ENCODE data around the gene SPPL2B. TPM values are rescaled to one million over a fixed set of nuclear protein-coding genes. Genes with fewer than 3 reads are reported as not detected.

Gene SPPL2B
- total RNA-seq, 2 donors from 2014 or later, result 75.8 to 202 TPM

- Histone ChIP-seq H3K27me3 (peaks cover 5 to 39% of the 10 kb centered on the region in 2 donors), H3K9me3 (no peaks in the 10 kb centered on the region)
These were observed 40.1 kb upstream of the SPPL2B start for GRCh38 chr19:2288338-2288817.

DNA sequence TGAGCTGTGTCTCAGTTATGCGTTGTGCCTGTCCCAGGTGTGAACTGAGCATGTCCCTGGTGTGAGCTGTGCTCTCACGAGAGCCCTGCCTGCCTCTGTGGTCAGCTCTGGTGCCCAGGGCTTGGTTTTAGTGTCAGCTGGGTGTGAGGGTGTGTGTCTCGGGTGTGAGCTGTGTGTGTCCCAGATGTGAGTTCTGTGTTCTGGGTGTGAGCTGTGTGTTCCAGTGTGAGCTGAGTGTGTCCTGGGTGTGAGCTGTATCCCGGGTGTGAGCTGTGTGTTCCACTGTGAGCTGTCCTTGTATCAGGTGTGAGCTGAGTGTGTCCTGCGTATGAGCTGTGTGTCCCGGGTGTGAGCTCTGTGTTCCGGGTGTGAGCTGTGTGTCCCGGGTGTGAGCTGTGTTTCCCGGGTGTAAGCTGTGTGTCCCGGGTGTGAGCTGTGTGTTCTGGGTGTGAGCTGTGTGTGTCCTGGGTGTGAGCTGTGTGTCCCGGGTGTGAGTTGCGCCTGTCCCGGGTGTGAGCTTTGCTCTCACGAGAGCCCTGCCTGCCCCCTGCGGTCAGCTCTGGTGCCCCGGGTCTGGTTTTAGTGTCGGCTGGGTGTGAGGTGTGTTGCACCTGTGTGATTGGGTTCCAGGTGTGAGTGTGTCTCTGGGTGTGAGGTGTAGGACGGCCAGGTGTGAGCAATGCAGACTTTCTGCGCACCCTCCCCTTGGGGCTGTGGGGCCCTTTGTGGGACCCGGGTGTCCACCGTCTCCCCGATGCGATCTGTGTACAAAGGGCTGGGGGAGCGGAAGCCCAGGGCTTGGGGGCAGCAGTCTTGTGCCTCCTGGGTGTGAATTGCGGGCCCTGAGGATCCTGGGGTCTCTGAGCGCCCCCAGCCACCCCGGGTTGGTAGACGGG lies 39.4 kb upstream of the SPPL2B start:
- intact Hi-C loops (cut with DNase I), result loop anchor here (5.0 kb wide), 1 partner anchor 98 kb away; no protein-coding TSS in a partner anchor
- no peaks in the 10 kb centered on the region for H3K9me3 ChIP-seq
- ATAC-seq (no peak), DNase-seq (no peak)
- H3K27ac ChIP-seq, result peak overlapping the region in 1 of 4 donors; percentile 72
- H3K4me1 ChIP-seq, result peaks cover 26% of the 10 kb centered on the region
- H3K36me3 ChIP-seq (replicated peaks in 1 of 2; ENCODE audit: insufficient read depth in 1 of 2, low read depth in 2 of 2), result no peaks in the 10 kb centered on the region
- no peak overlapping the region for H3K4me3 ChIP-seq
- TF ChIP-seq POLR2A (IDR thresholded peaks at IDR 0.05), result no peak
- TF ChIP-seq, protein P1, sequence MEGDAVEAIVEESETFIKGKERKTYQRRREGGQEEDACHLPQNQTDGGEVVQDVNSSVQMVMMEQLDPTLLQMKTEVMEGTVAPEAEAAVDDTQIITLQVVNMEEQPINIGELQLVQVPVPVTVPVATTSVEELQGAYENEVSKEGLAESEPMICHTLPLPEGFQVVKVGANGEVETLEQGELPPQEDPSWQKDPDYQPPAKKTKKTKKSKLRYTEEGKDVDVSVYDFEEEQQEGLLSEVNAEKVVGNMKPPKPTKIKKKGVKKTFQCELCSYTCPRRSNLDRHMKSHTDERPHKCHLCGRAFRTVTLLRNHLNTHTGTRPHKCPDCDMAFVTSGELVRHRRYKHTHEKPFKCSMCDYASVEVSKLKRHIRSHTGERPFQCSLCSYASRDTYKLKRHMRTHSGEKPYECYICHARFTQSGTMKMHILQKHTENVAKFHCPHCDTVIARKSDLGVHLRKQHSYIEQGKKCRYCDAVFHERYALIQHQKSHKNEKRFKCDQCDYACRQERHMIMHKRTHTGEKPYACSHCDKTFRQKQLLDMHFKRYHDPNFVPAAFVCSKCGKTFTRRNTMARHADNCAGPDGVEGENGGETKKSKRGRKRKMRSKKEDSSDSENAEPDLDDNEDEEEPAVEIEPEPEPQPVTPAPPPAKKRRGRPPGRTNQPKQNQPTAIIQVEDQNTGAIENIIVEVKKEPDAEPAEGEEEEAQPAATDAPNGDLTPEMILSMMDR (IDR thresholded peaks at IDR 0.05), result no peak
- peaks cover 5 to 39% of the 10 kb centered on the region in 2 donors for H3K27me3 ChIP-seq
- 47 to 58% methylated on average over 2 to 28 of the region's 28 CpGs for WGBS, 2 donors

More at GRCh38 chr19:2288338-2288817, 40.1 kb upstream of the SPPL2B start:
- intact Hi-C loops (cut with DNase I), result loop anchor here (5.0 kb wide), 1 partner anchor 99 kb away; no protein-coding TSS in a partner anchor
- WGBS, 2 donors, result 72 to 81% methylated on average over 9 to 13 of the region's 17 CpGs
- no peaks in the 10 kb centered on the region for H3K36me3 ChIP-seq (replicated peaks in 1 of 2; ENCODE audit: insufficient read depth in 1 of 2, low read depth in 2 of 2)
- H3K4me3 ChIP-seq, result no peak overlapping the region
- DNase-seq, result no peak
- H3K4me1 ChIP-seq, result peaks cover 26% of the 10 kb centered on the region
- no peak for TF ChIP-seq POLR2A (IDR thresholded peaks at IDR 0.05)
- TF ChIP-seq, protein P1 (IDR thresholded peaks at IDR 0.05), result no peak
- no peak for ATAC-seq
- H3K27ac ChIP-seq, result no peak overlapping the region

DNA sequence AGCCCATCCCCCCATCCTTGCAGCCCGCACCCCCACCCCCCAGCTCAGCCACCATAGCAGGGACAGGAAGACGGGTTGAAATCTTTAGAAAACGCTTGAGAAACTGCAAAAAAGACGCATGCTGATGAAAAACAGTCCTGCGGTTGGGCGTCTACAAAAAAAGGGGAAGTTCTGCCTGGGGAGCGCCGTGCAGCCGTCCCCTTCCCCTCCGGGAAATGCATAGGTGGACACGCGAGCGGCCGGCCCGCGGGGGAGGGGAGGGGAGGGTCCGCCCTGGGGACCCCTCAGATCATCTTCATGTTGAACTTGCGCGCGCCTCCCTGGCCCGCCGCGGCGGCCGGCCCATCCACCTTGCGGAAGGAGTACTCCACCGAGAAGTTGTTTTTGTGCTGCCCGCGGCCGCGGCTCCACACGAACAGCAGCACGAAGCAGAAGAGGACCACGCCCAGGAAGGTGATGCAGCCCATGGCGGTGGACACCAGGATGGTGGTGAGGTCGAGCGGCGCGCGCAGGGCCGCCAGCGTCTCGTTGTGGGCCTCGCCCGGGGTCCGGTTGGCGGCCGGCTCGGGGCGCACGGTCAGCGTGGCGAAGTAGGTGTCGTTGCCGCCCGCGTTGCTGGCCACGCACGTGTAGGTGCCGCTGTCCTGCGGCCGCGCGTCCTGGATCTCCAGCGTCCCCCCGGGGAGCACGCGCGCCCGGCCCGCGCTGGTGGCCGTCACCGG lies 38.6 kb upstream of the SPPL2B start:
- no peaks in the 10 kb centered on the region for H3K9me3 ChIP-seq
- WGBS, 2 donors, result 2 to 6% methylated on average over 12 to 68 of the region's 74 CpGs
- DNase-seq (peak in 1 of 4 donors; percentile 62), ATAC-seq (no peak)
- H3K4me1 ChIP-seq, result peaks cover 26% of the 10 kb centered on the region
- H3K27me3 ChIP-seq, result peaks cover 5 to 39% of the 10 kb centered on the region in 2 donors
- TF ChIP-seq POLR2A (IDR thresholded peaks at IDR 0.05), result no peak
- TF ChIP-seq, protein P1 (IDR thresholded peaks at IDR 0.05), result no peak
- peak overlapping the region in 2 of 4 donors; percentile 50 to 72 for H3K27ac ChIP-seq
- no peaks in the 10 kb centered on the region for H3K36me3 ChIP-seq (replicated peaks in 1 of 2; ENCODE audit: insufficient read depth in 1 of 2, low read depth in 2 of 2)
- intact Hi-C loops (cut with DNase I), result loop anchor here (5.0 kb wide), 1 partner anchor 97 kb away; no protein-coding TSS in a partner anchor
- H3K4me3 ChIP-seq, result no peak overlapping the region

GRCh38 chr19:2290441-2291184 lies 37.9 kb upstream of the SPPL2B start:
- peak; percentile 19 for ATAC-seq
- no peak for TF ChIP-seq POLR2A (IDR thresholded peaks at IDR 0.05)
- TF ChIP-seq, protein P1 (IDR thresholded peaks at IDR 0.05), result no peak
- intact Hi-C loops (cut with DNase I), result no loop called here
- H3K36me3 ChIP-seq (replicated peaks in 1 of 2; ENCODE audit: insufficient read depth in 1 of 2, low read depth in 2 of 2), result no peaks in the 10 kb centered on the region
- H3K27me3 ChIP-seq, result peaks cover 5 to 39% of the 10 kb centered on the region in 2 donors
- peak in 1 of 4 donors; percentile 23 for DNase-seq
- H3K27ac ChIP-seq, result peak overlapping the region in 1 of 4 donors; percentile 72
- H3K4me1 ChIP-seq, result peaks cover 26% of the 10 kb centered on the region
- WGBS, 2 donors, result 3% methylated on average over 75 of the region's 82 CpGs; no CpG with 5 or more reads in 1 of the 2 donors
- no peaks in the 10 kb centered on the region for H3K9me3 ChIP-seq
- peak overlapping the region in 1 of 2 donors; percentile 12 for H3K4me3 ChIP-seq

All from body of pancreas (tissue), 4 donors.